Stimulated activated CD8-positive, alpha-beta memory T cell treated with anti-CD3 and anti-CD28 coated beads, Interleukin-15, amount 100 ng/mL, for 1 hour (primary cell): Measurements from ENCODE around the gene DTX3L.
"Not testable (repeated sequence)": the region's sequence is repeated elsewhere in the genome, so short reads cannot be mapped to it uniquely, and the experiment has no call there.

ENCODE experiments used
- DNase-seq: peaks from one replicate; pipeline ENCODE4 v3.0.0-alpha.2; 2020; ENCODE audit warnings: low read depth

The DTX3L gene

GRCh38 chr3:122562923-122563716, 1.0 kb upstream of the DTX3L start:
- no peak for DNase-seq

DNA sequence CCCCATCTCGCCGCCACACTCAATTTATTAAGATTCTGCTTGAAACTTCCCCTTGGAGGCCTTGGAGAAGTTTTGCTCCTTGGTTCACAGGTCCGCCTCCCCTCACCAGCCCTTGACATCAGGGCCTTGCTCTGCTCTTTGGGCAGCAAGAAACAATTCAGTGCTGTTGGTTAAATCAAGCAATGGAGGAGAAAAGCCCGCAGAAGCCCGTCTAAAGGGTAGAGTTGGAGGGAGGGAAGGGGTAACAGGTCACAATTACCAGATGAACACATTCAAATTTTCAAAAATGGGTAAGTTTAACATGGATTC, 467 bp upstream of the DTX3L start:
- no peak for DNase-seq

GRCh38 chr3:122568131-122568530, 4.0 kb downstream of the DTX3L start:
- not testable (repeated sequence) for DNase-seq

DNA sequence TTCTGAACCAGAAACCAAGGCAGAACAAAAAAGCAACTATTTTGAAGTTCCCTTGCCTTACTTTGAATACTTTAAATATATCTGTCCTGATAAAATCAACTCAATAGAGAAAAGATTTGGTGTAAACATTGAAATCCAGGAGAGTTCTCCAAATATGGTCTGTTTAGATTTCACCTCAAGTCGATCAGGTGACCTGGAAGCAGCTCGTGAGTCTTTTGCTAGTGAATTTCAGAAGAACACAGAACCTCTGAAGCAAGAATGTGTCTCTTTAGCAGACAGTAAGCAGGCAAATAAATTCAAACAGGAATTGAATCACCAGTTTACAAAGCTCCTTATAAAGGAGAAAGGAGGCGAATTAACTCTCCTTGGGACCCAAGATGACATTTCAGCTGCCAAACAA, 4.6 kb downstream of the DTX3L start:
- no peak for DNase-seq

GRCh38 chr3:122572940-122573412, 8.8 kb downstream of the DTX3L start:
- DNase-seq, result no peak

- no peak for DNase-seq
Measured at GRCh38 chr3:122576174-122576940, 12.2 kb downstream of the DTX3L start.

DNA sequence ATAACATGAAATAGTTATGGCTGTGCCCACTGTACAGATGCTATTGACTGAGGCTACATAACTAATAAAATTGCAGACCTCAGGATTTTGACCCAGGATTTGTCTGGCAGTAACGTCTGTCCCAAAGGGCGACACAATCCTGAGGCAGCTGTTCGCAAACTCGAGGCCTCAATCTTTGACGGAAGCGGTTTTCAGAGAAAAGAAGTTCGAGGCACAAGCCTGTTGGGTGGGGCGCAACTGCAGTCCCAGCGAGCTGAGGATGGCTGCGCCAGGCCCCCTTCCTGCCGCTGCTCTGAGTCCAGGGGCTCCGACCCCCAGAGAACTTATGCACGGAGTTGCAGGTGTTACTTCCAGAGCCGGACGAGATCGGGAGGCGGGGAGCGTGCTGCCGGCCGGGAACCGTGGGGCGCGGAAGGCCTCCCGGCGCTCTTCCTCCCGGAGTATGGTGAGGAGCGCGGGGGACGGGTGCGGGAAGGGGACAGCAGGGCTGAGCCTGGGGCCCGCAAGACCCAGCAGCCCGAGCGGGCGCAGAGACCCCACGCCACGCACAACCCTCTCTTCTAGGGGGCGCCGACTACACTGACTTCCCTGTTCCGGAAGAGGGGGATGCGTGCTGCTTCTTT, 13.4 kb downstream of the DTX3L start, which contains the start of gene PARP15:
PARP15 (plus strand) TSS at position 242 of the 623 bp plus-strand sequence; CDS start at position 260, 18 bp downstream.
- peak; percentile 14 for DNase-seq

GRCh38 chr3:122578069-122578740, 14.1 kb downstream of the DTX3L start:
- DNase-seq, result no peak

- DNase-seq, result no peak
Measured at GRCh38 chr3:122580470-122580869, 16.3 kb downstream of the DTX3L start.

DNA sequence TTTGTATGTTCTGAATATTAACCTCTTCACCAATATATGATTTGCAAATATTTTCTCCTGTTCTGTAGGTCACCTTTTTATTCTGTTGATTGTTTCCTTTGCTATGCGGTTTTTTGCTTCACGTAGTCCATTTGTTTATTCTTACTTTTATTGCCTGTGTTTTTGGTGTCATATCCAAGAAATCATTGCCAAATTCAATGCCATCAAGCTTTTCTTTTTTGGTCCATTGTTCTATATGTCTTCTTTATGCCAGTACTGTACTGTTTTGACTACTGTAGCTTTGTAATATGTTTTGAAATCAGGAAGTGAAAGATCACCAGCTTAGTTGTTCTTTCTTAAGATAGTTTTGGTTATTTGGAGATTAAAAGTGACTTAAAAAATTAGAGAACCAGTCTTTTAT, 17.5 kb downstream of the DTX3L start:
- DNase-seq, result no peak

DNA sequence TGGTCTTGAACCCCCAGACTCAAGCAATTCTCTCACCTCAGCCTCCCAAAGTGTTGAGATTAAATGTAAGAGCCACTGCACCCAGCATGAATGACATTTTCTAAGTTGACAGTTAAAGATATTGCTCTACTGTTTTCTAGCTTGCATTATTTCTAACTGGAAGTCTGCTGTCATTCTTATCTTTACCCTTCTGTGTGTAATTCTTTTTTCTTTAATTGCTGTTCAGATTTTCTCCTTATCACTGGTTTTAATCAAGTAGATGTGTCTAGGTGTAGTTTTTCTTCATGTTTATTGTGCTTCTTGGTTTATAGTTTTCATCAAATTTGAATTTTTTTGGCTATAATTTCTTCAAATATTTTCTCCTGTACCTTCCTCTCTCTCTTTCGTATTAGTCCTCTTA, 18.3 kb downstream of the DTX3L start:
- no peak for DNase-seq

GRCh38 chr3:122586098-122586497, 22.0 kb downstream of the DTX3L start:
- no peak for DNase-seq

DNA sequence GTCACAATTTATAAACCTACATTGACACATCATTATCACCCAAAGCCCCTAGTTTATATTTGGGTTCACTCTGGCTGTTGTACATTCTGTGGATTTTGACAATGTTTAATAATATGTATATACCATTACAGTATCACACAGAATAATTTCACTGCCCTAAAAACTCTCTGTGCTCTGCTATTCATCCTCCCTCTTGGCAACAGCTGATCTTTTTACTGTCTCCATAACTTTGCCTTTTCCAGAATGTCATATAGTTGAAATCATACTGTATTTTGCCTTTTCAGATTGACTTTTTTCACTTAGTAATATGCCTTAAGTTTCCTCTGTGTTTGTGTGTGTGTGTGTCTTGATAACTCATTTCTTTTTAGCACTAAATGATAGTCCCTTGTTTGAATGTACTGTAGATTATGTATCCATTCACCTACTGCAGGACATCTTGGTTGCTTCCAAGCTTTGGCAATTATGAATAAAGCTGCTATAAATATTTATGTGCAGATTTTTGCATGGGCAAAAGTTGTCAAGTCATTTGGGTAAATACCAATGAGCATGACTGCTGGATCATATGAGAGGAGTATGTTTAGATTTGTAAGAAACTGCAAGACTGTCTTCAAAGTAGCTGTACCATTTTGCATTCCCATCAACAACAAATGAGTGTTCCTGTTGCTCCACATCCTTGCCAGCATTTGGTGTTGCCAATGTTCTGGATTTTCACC, 22.8 kb downstream of the DTX3L start:
- DNase-seq, result no peak

DNA sequence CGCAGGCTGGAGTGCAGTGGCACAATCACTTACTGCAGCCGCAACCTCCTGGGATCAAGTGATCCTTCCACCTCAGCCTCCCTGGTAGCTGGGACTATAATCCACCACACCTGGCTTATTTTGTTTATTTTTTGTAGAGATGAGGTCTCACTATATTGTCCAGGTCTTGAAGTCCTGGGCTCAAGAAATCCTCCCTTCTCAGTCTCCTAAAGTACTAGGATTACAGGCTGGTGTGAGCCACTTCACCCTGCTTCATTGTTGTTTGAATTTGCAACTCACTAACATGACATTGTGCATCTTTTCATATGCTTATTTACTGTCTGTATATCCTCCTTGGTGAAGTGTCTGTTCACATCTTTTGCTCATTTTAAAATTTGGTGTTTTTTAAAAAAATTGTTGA, 23.4 kb downstream of the DTX3L start:
- no peak for DNase-seq

- no peak for DNase-seq
Measured at GRCh38 chr3:122589297-122589696, 25.2 kb downstream of the DTX3L start.

GRCh38 chr3:122590610-122591009, 26.5 kb downstream of the DTX3L start:
- DNase-seq, result no peak

DNA sequence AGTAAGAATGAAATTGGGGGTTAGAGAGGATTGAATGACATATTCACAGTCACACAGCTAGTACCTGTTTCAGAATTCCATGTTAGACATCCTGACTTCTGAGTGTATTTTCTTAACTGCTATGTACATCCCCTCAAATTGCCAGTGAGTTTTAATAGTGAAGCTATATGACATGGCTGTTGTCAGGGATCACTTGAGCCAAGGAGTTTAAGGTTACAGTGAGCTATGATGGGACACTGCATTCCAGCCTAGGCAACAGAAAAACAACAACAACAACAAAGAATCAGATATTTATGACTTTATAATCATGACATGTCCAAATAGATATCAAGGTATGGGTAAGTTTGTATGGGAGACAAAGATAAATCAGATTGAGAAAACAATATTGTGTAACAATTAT, 29.9 kb downstream of the DTX3L start:
- no peak for DNase-seq

DNA sequence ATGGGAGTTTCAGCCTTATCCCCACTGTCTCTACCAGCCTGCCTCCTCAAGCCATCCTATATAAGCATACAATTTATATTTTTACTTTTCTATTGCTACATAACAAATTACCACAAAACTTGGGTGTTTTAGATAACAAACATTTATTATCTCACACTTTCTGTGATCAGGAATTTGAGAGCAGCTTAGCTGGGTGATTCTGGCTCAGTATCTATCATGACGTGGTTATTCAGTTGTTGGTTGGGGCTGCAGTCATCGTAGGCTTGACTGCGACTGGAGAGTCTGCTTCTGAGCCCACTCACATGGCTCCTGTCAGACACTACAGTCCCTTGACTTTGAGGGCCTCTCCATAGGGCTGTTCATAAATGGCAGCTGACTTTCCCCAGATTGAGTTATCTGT, 34.0 kb downstream of the DTX3L start:
- no peak for DNase-seq

DNA sequence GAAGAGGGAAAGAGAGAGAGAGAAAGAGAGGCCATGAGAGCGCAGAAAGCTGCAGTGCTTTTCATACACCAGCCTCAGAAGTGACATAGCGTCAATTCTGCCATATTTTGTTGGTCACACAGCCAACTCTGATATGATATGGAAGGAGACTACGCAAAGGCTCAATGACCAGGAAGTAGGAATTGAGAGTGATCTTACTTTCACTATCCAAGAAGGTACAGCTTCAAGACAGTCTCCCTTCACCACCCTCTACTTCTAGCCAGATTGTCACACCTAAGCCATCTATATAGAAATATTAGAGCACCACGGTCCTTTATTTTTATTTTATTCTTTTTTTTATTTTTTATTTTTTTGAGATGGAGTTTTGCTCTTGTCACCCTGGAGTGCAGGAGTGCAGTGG, 34.4 kb downstream of the DTX3L start:
- DNase-seq, result no peak

GRCh38 chr3:122602011-122602710, 38.0 kb downstream of the DTX3L start:
- no peak for DNase-seq

- DNase-seq, result no peak
Measured at GRCh38 chr3:122603056-122603455, 38.9 kb downstream of the DTX3L start.
